MCF 10A (cell line): ENCODE results near the gene CCDC15. TPM values are rescaled to one million over a fixed set of nuclear protein-coding genes. Genes with fewer than 3 reads are reported as not detected.

Experiments used
- BruUV-seq: library from RNA; stranded (reverse); fragments of 400-500 nt; replicated peaks from 2 replicates; lab custom pipeline; 2021; lab: Mats Ljungman, UMichigan
- CTCF ChIA-PET: fragments of 300-600 bp; sonication (Branson Sonifier 250); formaldehyde crosslinking; extraction: SDS; loops from one replicate; lab custom pipeline; 2021; ENCODE audit warnings: antibody characterized with exemption, inconsistent platforms; lab: Yijun Ruan, JAX
- POLR2A ChIA-PET: fragments of 300-600, 350-650 bp; sonication (Branson Sonifier 250); formaldehyde crosslinking; extraction: SDS; loops from one replicate; lab custom pipeline; 2020; ENCODE audit warnings: antibody characterized with exemption, inconsistent platforms; lab: Yijun Ruan, JAX
- DNase-seq: peaks from one replicate; pipeline ENCODE4 v3.0.0-alpha.2; 2018; ENCODE audit not compliant: unreplicated experiment
- H3K27ac Mint-ChIP-seq: one replicate; pipeline ENCODE4 v1.8.0; 2022; ENCODE audit warnings: mild to moderate bottlenecking, low read depth, mixed read lengths; ENCODE audit not compliant: unreplicated experiment
- H3K27me3 Mint-ChIP-seq: one replicate; pipeline ENCODE4 v1.8.0; 2022; ENCODE audit warnings: mixed read lengths; ENCODE audit not compliant: insufficient read depth, unreplicated experiment
- H3K36me3 Mint-ChIP-seq: one replicate; pipeline ENCODE4 v1.8.0; 2022; ENCODE audit warnings: mild to moderate bottlenecking, moderate library complexity, mixed read lengths; ENCODE audit not compliant: insufficient read depth, unreplicated experiment
- H3K4me1 Mint-ChIP-seq: one replicate; pipeline ENCODE4 v1.8.0; 2022; ENCODE audit warnings: mixed read lengths; ENCODE audit not compliant: insufficient read depth, unreplicated experiment
- H3K4me3 Mint-ChIP-seq: one replicate; pipeline ENCODE4 v1.8.0; 2022; ENCODE audit warnings: mild to moderate bottlenecking, moderate library complexity, mixed read lengths; ENCODE audit not compliant: unreplicated experiment
- H3K9me3 Mint-ChIP-seq: one replicate; pipeline ENCODE4 v1.8.0; 2022; ENCODE audit warnings: mixed read lengths; ENCODE audit not compliant: unreplicated experiment
- intact Hi-C: fragments of 100-400 bp; cut with micrococcal nuclease; formaldehyde crosslinking; loops from 2 replicates; pipeline ENCODE4 v1.14.1; 2022
- total RNA-seq: library from RNA; stranded (reverse); gene quantifications from 2 replicates; pipeline ENCODE4 v1.2.3, GENCODE V29; 2022
- TF ChIP-seq, protein P1 (sequence below): fragments of 200-600 bp; IDR thresholded peaks from one replicate; pipeline ENCODE4 v1.8.0; 2022; ENCODE audit warnings: antibody characterized with exemption, mild to moderate bottlenecking; ENCODE audit not compliant: unreplicated experiment

CCDC15 gene
- total RNA-seq, 1 experiment from 2014 or later = 2.8 TPM

DNA sequence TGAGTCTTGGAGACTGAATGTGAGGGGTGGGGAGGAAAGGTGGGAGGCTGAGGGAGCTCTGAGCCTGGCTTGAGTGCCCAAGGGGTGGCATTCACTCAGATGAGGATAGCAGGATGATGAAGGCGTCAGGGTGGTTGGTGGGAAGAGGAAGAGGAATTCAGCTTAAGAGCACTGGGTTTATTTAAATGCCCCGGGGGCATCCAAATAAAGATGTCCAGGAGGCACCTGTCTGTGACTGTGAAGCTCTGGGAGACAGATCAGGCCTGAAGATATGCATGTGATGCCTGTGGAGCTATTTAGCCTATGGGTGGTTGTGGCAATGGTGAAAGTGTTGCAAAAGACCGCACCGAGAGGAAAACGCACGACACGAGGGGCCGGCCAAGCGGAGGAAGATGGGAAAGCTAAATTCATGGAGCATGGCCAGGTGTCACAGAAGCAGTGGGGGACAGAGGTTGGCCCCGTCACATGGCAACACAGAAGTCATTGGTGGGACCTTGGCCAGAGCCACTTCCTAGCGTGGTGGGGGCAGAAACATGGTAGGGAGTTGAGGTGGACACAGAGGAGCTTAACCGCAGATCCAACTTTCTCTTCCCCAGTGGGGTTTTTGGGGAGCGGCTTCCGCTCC is 124.6 kb downstream of the CCDC15 start:
- no peak overlapping the region for H3K4me3 Mint-ChIP-seq
- H3K9me3 Mint-ChIP-seq = no peaks in the 10 kb centered on the region
- no peaks in the 10 kb centered on the region for H3K36me3 Mint-ChIP-seq
- no TSS peak for BruUV-seq
- peaks cover 48% of the 10 kb centered on the region for H3K4me1 Mint-ChIP-seq
- POLR2A ChIA-PET = interaction anchor here (0.9 to 1.7 kb wide), 5 partner anchors 9 to 491 kb away, joined by 3 to 10 read pairs (median 3); partner anchors contain the start of genes MSANTD2 and TMEM218
- intact Hi-C loops = loop anchor here (5.0 kb wide), 1 partner anchor 116 kb away; no protein-coding TSS in a partner anchor
- DNase-seq = peak; percentile 74
- TF ChIP-seq, protein P1, sequence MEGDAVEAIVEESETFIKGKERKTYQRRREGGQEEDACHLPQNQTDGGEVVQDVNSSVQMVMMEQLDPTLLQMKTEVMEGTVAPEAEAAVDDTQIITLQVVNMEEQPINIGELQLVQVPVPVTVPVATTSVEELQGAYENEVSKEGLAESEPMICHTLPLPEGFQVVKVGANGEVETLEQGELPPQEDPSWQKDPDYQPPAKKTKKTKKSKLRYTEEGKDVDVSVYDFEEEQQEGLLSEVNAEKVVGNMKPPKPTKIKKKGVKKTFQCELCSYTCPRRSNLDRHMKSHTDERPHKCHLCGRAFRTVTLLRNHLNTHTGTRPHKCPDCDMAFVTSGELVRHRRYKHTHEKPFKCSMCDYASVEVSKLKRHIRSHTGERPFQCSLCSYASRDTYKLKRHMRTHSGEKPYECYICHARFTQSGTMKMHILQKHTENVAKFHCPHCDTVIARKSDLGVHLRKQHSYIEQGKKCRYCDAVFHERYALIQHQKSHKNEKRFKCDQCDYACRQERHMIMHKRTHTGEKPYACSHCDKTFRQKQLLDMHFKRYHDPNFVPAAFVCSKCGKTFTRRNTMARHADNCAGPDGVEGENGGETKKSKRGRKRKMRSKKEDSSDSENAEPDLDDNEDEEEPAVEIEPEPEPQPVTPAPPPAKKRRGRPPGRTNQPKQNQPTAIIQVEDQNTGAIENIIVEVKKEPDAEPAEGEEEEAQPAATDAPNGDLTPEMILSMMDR = no peak
- no peaks in the 10 kb centered on the region for H3K27me3 Mint-ChIP-seq
- CTCF ChIA-PET = interaction anchor here (0.6 to 2.0 kb wide), 8 partner anchors 9 to 1150 kb away, joined by 3 to 10 read pairs (median 3); partner anchors contain the start of gene TMEM218
- peak overlapping the region; percentile 70 for H3K27ac Mint-ChIP-seq

DNA sequence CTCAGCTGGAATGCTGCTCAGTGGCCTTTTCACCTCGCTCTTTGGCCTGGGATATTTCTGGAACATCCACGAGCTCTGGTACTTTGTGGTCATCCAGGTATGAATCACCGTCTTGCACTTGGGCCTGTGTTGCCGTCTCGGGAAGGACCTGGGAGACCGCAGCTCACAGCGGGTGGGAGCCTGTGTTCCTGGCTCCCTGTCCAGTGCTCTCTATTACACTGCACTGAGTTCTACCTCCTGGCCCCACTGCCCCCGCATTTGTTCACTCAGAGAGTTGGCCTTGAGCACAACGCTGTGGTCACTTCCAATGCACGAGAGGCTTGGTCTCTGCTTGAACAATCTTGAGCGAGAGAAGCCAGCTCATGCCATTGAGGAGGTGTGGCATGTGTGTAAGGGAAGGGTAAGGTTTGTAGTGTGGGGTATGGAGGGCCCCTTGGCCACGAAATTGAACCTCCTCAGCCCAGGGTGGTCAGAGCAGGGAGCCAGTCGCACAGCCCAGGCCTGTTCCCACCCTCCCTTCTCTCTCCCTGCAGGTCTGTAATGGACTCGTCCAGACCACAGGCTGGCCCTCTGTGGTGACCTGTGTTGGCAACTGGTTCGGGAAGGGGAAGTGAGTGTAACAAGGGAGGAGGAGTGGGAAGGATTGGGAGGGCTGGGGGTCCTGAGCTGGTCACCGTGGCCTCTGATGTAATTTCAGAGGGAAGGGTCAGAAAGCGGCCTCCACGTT is 125.3 kb downstream of the CCDC15 start:
- POLR2A ChIA-PET = interaction anchor here (0.5 to 1.7 kb wide), 6 partner anchors 9 to 1437 kb away, joined by 3 to 10 read pairs (median 3); partner anchors contain the start of genes MSANTD2 and TMEM218
- Mint-ChIP-seq H3K4me3 (no peak overlapping the region), H3K36me3 (no peaks in the 10 kb centered on the region), H3K9me3 (no peaks in the 10 kb centered on the region), H3K27ac (peak overlapping the region; percentile 70), H3K27me3 (no peaks in the 10 kb centered on the region), H3K4me1 (peaks cover 54% of the 10 kb centered on the region)
- intact Hi-C loops = loop anchor here (5.0 kb wide), 1 partner anchor 117 kb away; no protein-coding TSS in a partner anchor
- TF ChIP-seq, protein P1 = no peak
- BruUV-seq = no TSS peak
- DNase-seq = peak; percentile 93
- CTCF ChIA-PET = interaction anchor here (0.6 to 2.0 kb wide), 7 partner anchors 10 to 490 kb away, joined by 3 to 10 read pairs (median 5); partner anchors contain the start of genes EI24 and TMEM218

DNA sequence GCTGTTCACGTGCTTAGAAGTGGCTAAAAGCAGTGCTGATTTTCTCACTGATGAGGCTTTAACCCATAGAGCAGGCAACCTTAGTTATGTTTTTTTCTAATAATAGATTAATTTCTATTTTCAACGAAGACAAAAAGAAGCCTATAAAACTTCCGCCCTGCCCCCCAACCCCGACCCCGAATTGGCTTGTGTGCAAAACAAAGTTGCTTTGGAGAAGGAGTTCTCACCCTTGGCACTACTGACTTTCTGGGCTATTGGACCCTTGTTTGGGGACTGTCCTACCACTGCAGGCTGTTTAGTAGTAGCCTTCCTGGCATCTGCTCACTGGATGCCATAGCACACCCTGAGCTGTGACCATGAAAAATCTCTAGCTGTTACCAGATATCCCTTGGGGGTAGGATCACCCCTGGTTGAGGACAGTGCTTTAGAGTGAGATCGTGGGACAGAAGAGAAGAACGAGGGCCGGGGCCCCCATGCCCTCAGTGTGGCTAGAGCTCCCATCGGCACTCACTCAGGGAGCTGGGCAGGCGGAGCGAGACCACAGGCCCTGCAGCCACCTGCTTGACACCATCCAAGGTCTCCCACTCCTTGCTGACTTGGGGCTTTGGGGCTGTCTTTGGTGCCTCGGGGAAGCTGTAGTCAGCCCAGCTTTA is 126.0 kb downstream of the CCDC15 start:
- no peak for DNase-seq
- intact Hi-C loops = loop anchor here (5.0 kb wide), 1 partner anchor 118 kb away; no protein-coding TSS in a partner anchor
- Mint-ChIP-seq H3K36me3 (peaks cover 1% of the 10 kb centered on the region), H3K4me3 (no peak overlapping the region), H3K9me3 (no peaks in the 10 kb centered on the region), H3K4me1 (peaks cover 57% of the 10 kb centered on the region), H3K27me3 (no peaks in the 10 kb centered on the region), H3K27ac (no peak overlapping the region)
- ChIA-PET POLR2A (interaction anchor here (1.2 to 1.7 kb wide), 4 partner anchors 10 to 490 kb away, joined by 3 to 10 read pairs (median 4); partner anchors contain the start of gene TMEM218), CTCF (interaction anchor here (0.7 to 1.7 kb wide), 3 partner anchors 11 to 489 kb away, joined by 3 to 8 read pairs (median 3); partner anchors contain the start of gene EI24)
- TF ChIP-seq, protein P1 = no peak
- BruUV-seq = no TSS peak
